Activated CD8-positive, alpha-beta memory T cell treated with anti-CD3 and anti-CD28 coated beads, Interleukin-2, amount 50 U/mL, for 24 hours (primary cell): Measurements from ENCODE around the gene GTPBP2.

Experiments used
- DNase-seq: peaks from one replicate; pipeline ENCODE4 v3.0.0-alpha.2; 2020; ENCODE audit errors: extremely low read depth

GTPBP2 gene

GRCh38 chr6:43575772-43576551, 53.1 kb downstream of the GTPBP2 start, which contains the start of the genes POLH and XPO5:
TSS of gene POLH (plus strand) at chr6:43576185. CDS start at chr6:43582320, 6,135 bp downstream.
TSS of gene XPO5 (minus strand) at chr6:43576038. CDS start at chr6:43575864, 174 bp downstream.
- DNase-seq, result peak; percentile 66

GRCh38 chr6:43575105-43575771, 53.8 kb downstream of the GTPBP2 start:
- DNase-seq, result no peak

GRCh38 chr6:43572015-43572414, 57.0 kb downstream of the GTPBP2 start:
- no peak for DNase-seq

GRCh38 chr6:43570876-43571441, 58.1 kb downstream of the GTPBP2 start:
- DNase-seq, result no peak
